ENCODE measurements around the gene DUSP5.

DUSP5 gene

GRCh38 chr10:110548002-110548401, 50.3 kb downstream of the DUSP5 start:
- DNase-seq: no peak

- DNase-seq: no peak
Observed at GRCh38 chr10:110549211-110549610, 51.5 kb downstream of the DUSP5 start.

- DNase-seq: no peak
Observed at GRCh38 chr10:110553905-110554304, 56.2 kb downstream of the DUSP5 start.

- DNase-seq: no peak
Observed at GRCh38 chr10:110556296-110556695, 58.6 kb downstream of the DUSP5 start.

GRCh38 chr10:110556969-110557601, 59.4 kb downstream of the DUSP5 start:
- peak; percentile 50 to 75 for DNase-seq

GRCh38 chr10:110558041-110558440, 60.3 kb downstream of the DUSP5 start:
- DNase-seq: peak; percentile 53 to 74

- no peak for DNase-seq
Observed at GRCh38 chr10:110560012-110560411, 62.3 kb downstream of the DUSP5 start.

Data from inflammatory macrophage treated with lipopolysaccharide for 1 hour (primary cell).